Caco-2 (cell line): ENCODE data around the gene APC. TPM values are rescaled to one million over a fixed set of nuclear protein-coding genes. Genes with fewer than 3 reads are reported as not detected.

Source experiments
- BruUV-seq: library from RNA; stranded (reverse); fragments of 400-500 nt; replicated peaks from 2 replicates; lab custom pipeline; 2021; lab: Mats Ljungman, UMichigan
- CTCF ChIA-PET: fragments of 300-600 bp; sonication (Branson Sonifier 250); formaldehyde crosslinking; loops from one replicate; lab custom pipeline; 2022; ENCODE audit warnings: antibody characterized with exemption; lab: Charles Lee
- POLR2A ChIA-PET: fragments of 300-600 bp; sonication (Branson Sonifier 250); formaldehyde crosslinking; loops from one replicate; lab custom pipeline; 2022; ENCODE audit warnings: antibody characterized with exemption; lab: Charles Lee
- DNase-seq, 2 experiments: peaks; one replicate each; pipeline versions ENCODE4 v3.0.0 to v3.0.0-alpha.2; 2020 to 2022
- H3K27me3 ChIP-seq: replicated peaks from 2 replicates; pipeline ENCODE4 v1.6.0; 2011; ENCODE audit warnings: low read length; ENCODE audit not compliant: control insufficient read depth, insufficient read depth
- H3K36me3 ChIP-seq: 2 replicates; pipeline ENCODE4 v1.5.1; 2011; ENCODE audit warnings: low read length; ENCODE audit not compliant: control insufficient read depth, insufficient read depth
- H3K4me1 ChIP-seq: fragments of 250-450 bp; sonication (Bioruptor Pico); 2 replicates; pipeline ENCODE4 v1.5.1; 2020; ENCODE audit warnings: mild to moderate bottlenecking
- H3K4me3 ChIP-seq: 2 replicates; pipeline ENCODE4 v1.5.1; 2011; ENCODE audit warnings: low read depth, mild to moderate bottlenecking, control low read depth, low read length
- H3K9me3 ChIP-seq: fragments of 250-450 bp; sonication (Bioruptor Pico); 2 replicates; pipeline ENCODE4 v1.5.1; 2020; ENCODE audit warnings: mild to moderate bottlenecking, moderate library complexity
- H3K27ac Mint-ChIP-seq: one replicate; pipeline ENCODE4 v1.8.0; 2022; ENCODE audit warnings: mixed read lengths; ENCODE audit not compliant: unreplicated experiment
- H3K27me3 Mint-ChIP-seq: one replicate; pipeline ENCODE4 v1.8.0; 2022; ENCODE audit warnings: mixed read lengths; ENCODE audit not compliant: insufficient read depth, unreplicated experiment
- H3K36me3 Mint-ChIP-seq: one replicate; pipeline ENCODE4 v1.8.0; 2022; ENCODE audit warnings: mild to moderate bottlenecking, mixed read lengths; ENCODE audit not compliant: insufficient read depth, unreplicated experiment
- H3K4me1 Mint-ChIP-seq: one replicate; pipeline ENCODE4 v1.8.0; 2022; ENCODE audit warnings: low read depth, mixed read lengths; ENCODE audit not compliant: unreplicated experiment
- H3K4me3 Mint-ChIP-seq: one replicate; pipeline ENCODE4 v1.8.0; 2022; ENCODE audit warnings: mild to moderate bottlenecking, moderate library complexity, mixed read lengths; ENCODE audit not compliant: unreplicated experiment
- H3K9me3 Mint-ChIP-seq: one replicate; pipeline ENCODE4 v1.8.0; 2022; ENCODE audit warnings: mixed read lengths; ENCODE audit not compliant: unreplicated experiment
- intact Hi-C: fragments of 100-400 bp; cut with micrococcal nuclease; formaldehyde crosslinking; loops from one replicate; pipeline ENCODE4 v1.10.0; 2022; ENCODE audit not compliant: unreplicated experiment
- total RNA-seq: library from RNA; stranded (reverse); gene quantifications from 2 replicates; pipeline ENCODE4 v1.2.3, GENCODE V29; 2022
- TF ChIP-seq, protein P1 (sequence below), 2 experiments: fragments of 200-600 bp in 1 of 2; IDR thresholded peaks; 1 replicate in 1 of 2; 2 replicates in 1 of 2; pipeline versions ENCODE4 v1.5.1 to v1.8.0; 2011 to 2022; ENCODE audit warnings: antibody characterized with exemption in 1 of 2, control low read depth in 1 of 2, inconsistent platforms in 1 of 2, low read depth in 1 of 2, low read length in 1 of 2, mild to moderate bottlenecking in 1 of 2, moderate library complexity in 1 of 2; ENCODE audit not compliant: insufficient read depth in 1 of 2, severe bottlenecking in 1 of 2, unreplicated experiment in 1 of 2

The APC gene
- total RNA-seq, 1 experiment from 2014 or later, result 28.6 TPM

DNA sequence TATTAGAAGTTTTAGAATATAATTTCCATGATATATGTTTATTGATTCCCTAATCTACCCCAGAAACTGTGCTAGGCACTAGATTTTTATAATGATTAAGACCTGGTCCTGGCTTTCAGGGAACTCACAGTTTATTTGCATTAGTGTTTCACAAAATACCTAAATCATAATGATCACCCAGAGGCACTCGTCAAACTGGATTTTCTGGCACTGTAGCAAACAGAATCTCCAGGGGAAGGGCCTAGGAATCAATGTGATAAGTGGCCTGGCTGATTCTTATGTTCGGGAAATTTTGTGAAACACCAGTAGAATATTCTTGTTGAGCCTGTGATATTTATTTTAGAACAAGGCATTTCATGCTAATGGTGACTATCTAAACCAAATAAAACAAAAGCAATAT, 86.0 kb downstream of the APC start:
- intact Hi-C loops, result no loop called here

DNA sequence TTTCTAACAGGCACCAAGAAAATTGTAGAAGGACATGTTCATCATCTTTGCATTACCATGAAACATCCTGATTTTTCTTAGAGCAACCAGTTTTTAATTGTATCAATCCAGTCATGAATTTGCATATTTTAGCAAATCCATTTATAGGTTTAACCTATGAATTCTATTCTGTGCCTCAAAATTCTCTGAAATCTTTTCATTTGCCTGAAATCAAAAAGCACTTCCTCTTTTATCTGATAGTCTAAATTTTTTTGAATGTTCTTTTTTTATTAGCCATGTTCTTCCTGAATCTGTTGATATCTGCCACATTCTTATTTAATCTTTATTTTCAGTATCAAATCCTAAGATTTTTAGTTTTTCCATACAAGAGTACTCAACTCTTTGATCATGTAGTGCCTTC, 86.5 kb downstream of the APC start:
- Mint-ChIP-seq H3K9me3 (peaks cover 10% of the 10 kb centered on the region), H3K4me1 (peaks cover 12% of the 10 kb centered on the region)
- CTCF ChIA-PET, result no interaction called here

More for the DNA sequence above, 86.0 kb downstream of the APC start:
- TF ChIP-seq, protein P1, sequence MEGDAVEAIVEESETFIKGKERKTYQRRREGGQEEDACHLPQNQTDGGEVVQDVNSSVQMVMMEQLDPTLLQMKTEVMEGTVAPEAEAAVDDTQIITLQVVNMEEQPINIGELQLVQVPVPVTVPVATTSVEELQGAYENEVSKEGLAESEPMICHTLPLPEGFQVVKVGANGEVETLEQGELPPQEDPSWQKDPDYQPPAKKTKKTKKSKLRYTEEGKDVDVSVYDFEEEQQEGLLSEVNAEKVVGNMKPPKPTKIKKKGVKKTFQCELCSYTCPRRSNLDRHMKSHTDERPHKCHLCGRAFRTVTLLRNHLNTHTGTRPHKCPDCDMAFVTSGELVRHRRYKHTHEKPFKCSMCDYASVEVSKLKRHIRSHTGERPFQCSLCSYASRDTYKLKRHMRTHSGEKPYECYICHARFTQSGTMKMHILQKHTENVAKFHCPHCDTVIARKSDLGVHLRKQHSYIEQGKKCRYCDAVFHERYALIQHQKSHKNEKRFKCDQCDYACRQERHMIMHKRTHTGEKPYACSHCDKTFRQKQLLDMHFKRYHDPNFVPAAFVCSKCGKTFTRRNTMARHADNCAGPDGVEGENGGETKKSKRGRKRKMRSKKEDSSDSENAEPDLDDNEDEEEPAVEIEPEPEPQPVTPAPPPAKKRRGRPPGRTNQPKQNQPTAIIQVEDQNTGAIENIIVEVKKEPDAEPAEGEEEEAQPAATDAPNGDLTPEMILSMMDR (IDR thresholded peaks at IDR 0.05; ENCODE audit: insufficient read depth in 1 of 2, low read depth in 1 of 2, low read length in 1 of 2, severe bottlenecking in 1 of 2, unreplicated experiment in 1 of 2), result no peak
- Histone ChIP-seq H3K4me3 (no peak overlapping the region), H3K27me3 (no peaks in the 10 kb centered on the region), H3K36me3 (peaks cover 2% of the 10 kb centered on the region), H3K9me3 (no peaks in the 10 kb centered on the region), H3K4me1 (peaks cover 9% of the 10 kb centered on the region; the same call in 1 of the 2 replicates)
- CTCF ChIA-PET, result no interaction called here
- no TSS peak for BruUV-seq
- H3K9me3 Mint-ChIP-seq, result peaks cover 10% of the 10 kb centered on the region
- H3K4me1 Mint-ChIP-seq, result peaks cover 12% of the 10 kb centered on the region
- peak in 1 of 2 experiments; percentile 50 for DNase-seq
- peaks cover 17% of the 10 kb centered on the region for H3K36me3 Mint-ChIP-seq
- no peak overlapping the region for H3K4me3 Mint-ChIP-seq
- POLR2A ChIA-PET, result no interaction called here
- H3K27ac Mint-ChIP-seq, result no peak overlapping the region
- no peaks in the 10 kb centered on the region for H3K27me3 Mint-ChIP-seq

DNA sequence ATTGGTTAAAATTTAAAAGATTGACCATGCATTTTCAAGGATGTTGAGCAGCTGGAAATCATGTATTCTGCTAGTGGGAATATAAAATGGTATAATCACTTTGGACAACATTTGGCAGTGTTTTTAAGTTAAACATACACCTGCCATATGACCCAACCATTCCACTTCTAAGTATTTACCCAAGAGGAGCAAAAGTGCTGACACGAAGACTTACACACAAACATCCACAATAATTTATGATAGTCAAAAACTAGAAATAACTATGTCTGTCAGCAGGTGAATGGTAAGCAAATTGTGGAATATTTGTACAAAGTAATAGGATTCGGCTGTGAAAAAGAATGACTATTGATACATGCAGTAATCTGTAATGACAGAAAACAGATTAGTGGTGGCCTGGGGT, 92.7 kb downstream of the APC start:
- H3K9me3 Mint-ChIP-seq, result no peaks in the 10 kb centered on the region
- Histone ChIP-seq H3K4me3 (no peak overlapping the region), H3K36me3 (no peaks in the 10 kb centered on the region; the same call in 1 of the 2 replicates), H3K9me3 (no peaks in the 10 kb centered on the region), H3K27me3 (no peaks in the 10 kb centered on the region), H3K4me1 (no peaks in the 10 kb centered on the region)
- peaks cover 12% of the 10 kb centered on the region for H3K36me3 Mint-ChIP-seq
- BruUV-seq, result no TSS peak
- no peaks in the 10 kb centered on the region for H3K4me1 Mint-ChIP-seq
- intact Hi-C loops, result no loop called here
- CTCF ChIA-PET, result no interaction called here
- H3K4me3 Mint-ChIP-seq, result no peak overlapping the region
- TF ChIP-seq, protein P1 (IDR thresholded peaks at IDR 0.05; ENCODE audit: insufficient read depth in 1 of 2, low read depth in 1 of 2, low read length in 1 of 2, severe bottlenecking in 1 of 2, unreplicated experiment in 1 of 2), result no peak
- POLR2A ChIA-PET, result no interaction called here
- no peaks in the 10 kb centered on the region for H3K27me3 Mint-ChIP-seq
- DNase-seq, result no peak
- H3K27ac Mint-ChIP-seq, result no peak overlapping the region

More for the DNA sequence above, 86.5 kb downstream of the APC start:
- H3K9me3 ChIP-seq, result no peaks in the 10 kb centered on the region
- H3K4me1 ChIP-seq, result peaks cover 9% of the 10 kb centered on the region; the same call in 1 of the 2 replicates
- peaks cover 17% of the 10 kb centered on the region for H3K36me3 Mint-ChIP-seq
- intact Hi-C loops, result no loop called here
- H3K27me3 ChIP-seq, result no peaks in the 10 kb centered on the region
- H3K27me3 Mint-ChIP-seq, result no peaks in the 10 kb centered on the region
- H3K4me3 ChIP-seq, result no peak overlapping the region
- no TSS peak for BruUV-seq
- POLR2A ChIA-PET, result no interaction called here
- no peak overlapping the region for H3K27ac Mint-ChIP-seq
- no peak overlapping the region for H3K4me3 Mint-ChIP-seq
- no peak for DNase-seq
- peaks cover 2% of the 10 kb centered on the region for H3K36me3 ChIP-seq
- TF ChIP-seq, protein P1 (IDR thresholded peaks at IDR 0.05; ENCODE audit: insufficient read depth in 1 of 2, low read depth in 1 of 2, low read length in 1 of 2, severe bottlenecking in 1 of 2, unreplicated experiment in 1 of 2), result no peak
